WI38 (cell line): ENCODE data around the gene ACO2.

Experiments used
- H3K4me3 ChIP-seq: 2 replicates; pipeline ENCODE4 v1.5.1; 2011; ENCODE audit warnings: low read depth, mild to moderate bottlenecking, control low read depth, low read length
- CTCF ChIP-seq: IDR thresholded peaks from 2 replicates; pipeline ENCODE4 v1.5.1; 2012; ENCODE audit warnings: low read depth, mild to moderate bottlenecking, control low read depth, low read length

ACO2 gene

GRCh38 chr22:41485033-41485432, 16.1 kb downstream of the ACO2 start:
- no peak overlapping the region for H3K4me3 ChIP-seq
- no peak for TF ChIP-seq CTCF

- TF ChIP-seq CTCF, result no peak
- no peak overlapping the region for H3K4me3 ChIP-seq
These were observed 18.4 kb downstream of the ACO2 start for GRCh38 chr22:41487037-41487935.

GRCh38 chr22:41488076-41488475, 19.2 kb downstream of the ACO2 start:
- TF ChIP-seq CTCF, result no peak
- H3K4me3 ChIP-seq, result no peak overlapping the region

- H3K4me3 ChIP-seq, result no peak overlapping the region
- TF ChIP-seq CTCF, result no peak
These were observed 19.9 kb downstream of the ACO2 start for GRCh38 chr22:41488596-41489385.

GRCh38 chr22:41491374-41492100, 22.6 kb downstream of the ACO2 start:
- H3K4me3 ChIP-seq, result no peak overlapping the region
- no peak for TF ChIP-seq CTCF

GRCh38 chr22:41498303-41498835, 29.5 kb downstream of the ACO2 start:
- no peak for TF ChIP-seq CTCF
- H3K4me3 ChIP-seq, result no peak overlapping the region
